RWPE2 (cell line): ENCODE data around the gene SELP.

Source experiments
- ATAC-seq: fragments of 200-7000 bp; cut with Tn5 transposase; 3 replicates; pipeline ENCODE4 v1.9.1; 2021; ENCODE audit warnings: low read depth
- DNase-seq: peaks from one replicate; pipeline ENCODE4 v3.0.0-alpha.2; 2020; ENCODE audit warnings: low spot score
- H3K27ac ChIP-seq: fragments of 450-650 bp; 2 replicates; pipeline ENCODE4 v1.5.1; 2017; ENCODE audit warnings: mild to moderate bottlenecking; ENCODE audit not compliant: poor library complexity, severe bottlenecking
- H3K27me3 ChIP-seq: fragments of 250-450 bp; sonication (Bioruptor Pico); 2 replicates; pipeline ENCODE4 v1.5.1; 2021; ENCODE audit warnings: mild to moderate bottlenecking, moderate library complexity; ENCODE audit not compliant: insufficient read depth, poor library complexity, severe bottlenecking
- H3K36me3 ChIP-seq: fragments of 250-450 bp; sonication (Bioruptor Pico); 2 replicates; pipeline ENCODE4 v1.5.1; 2020; ENCODE audit warnings: low read depth, mild to moderate bottlenecking, moderate library complexity
- H3K4me1 ChIP-seq: fragments of 250-450 bp; sonication (Bioruptor Pico); 2 replicates; pipeline ENCODE4 v1.5.1; 2021; ENCODE audit warnings: mild to moderate bottlenecking, moderate library complexity; ENCODE audit not compliant: insufficient read depth, poor library complexity, severe bottlenecking
- H3K4me3 ChIP-seq: fragments of 250-450 bp; sonication (Bioruptor Pico); 2 replicates; pipeline ENCODE4 v1.5.1; 2021; ENCODE audit warnings: mild to moderate bottlenecking, moderate library complexity; ENCODE audit not compliant: severe bottlenecking
- H3K9me3 ChIP-seq: fragments of 250-450 bp; sonication (Bioruptor Pico); 2 replicates; pipeline ENCODE4 v1.5.1; 2021; ENCODE audit warnings: mild to moderate bottlenecking, moderate library complexity; ENCODE audit not compliant: severe bottlenecking
- CTCF ChIP-seq: fragments of 450-650 bp; IDR thresholded peaks from one replicate; pipeline ENCODE4 v1.5.1; 2017; ENCODE audit warnings: mild to moderate bottlenecking, moderate library complexity; ENCODE audit not compliant: poor library complexity, severe bottlenecking

SELP gene

GRCh38 chr1:169648187-169648586 is 18.3 kb upstream of the SELP start:
- DNase-seq (no peak), ATAC-seq (no peak)
- Histone ChIP-seq H3K27me3 (peaks cover 11% of the 10 kb centered on the region), H3K4me1 (no peaks in the 10 kb centered on the region), H3K4me3 (no peak overlapping the region), H3K27ac (no peak overlapping the region), H3K36me3 (no peaks in the 10 kb centered on the region), H3K9me3 (no peaks in the 10 kb centered on the region)
- no peak for TF ChIP-seq CTCF

- Histone ChIP-seq H3K27ac (no peak overlapping the region), H3K4me3 (no peak overlapping the region), H3K36me3 (no peaks in the 10 kb centered on the region), H3K27me3 (peaks cover 11% of the 10 kb centered on the region), H3K9me3 (no peaks in the 10 kb centered on the region), H3K4me1 (no peaks in the 10 kb centered on the region)
- DNase-seq, result no peak
- ATAC-seq, result no peak
- TF ChIP-seq CTCF, result no peak
Measured at GRCh38 chr1:169647512-169647911, 17.6 kb upstream of the SELP start.

GRCh38 chr1:169644297-169644696 is 14.4 kb upstream of the SELP start:
- Histone ChIP-seq H3K4me3 (no peak overlapping the region), H3K27me3 (peaks cover 11% of the 10 kb centered on the region), H3K4me1 (no peaks in the 10 kb centered on the region), H3K9me3 (no peaks in the 10 kb centered on the region), H3K27ac (no peak overlapping the region), H3K36me3 (no peaks in the 10 kb centered on the region)
- no peak for DNase-seq
- TF ChIP-seq CTCF, result no peak
- ATAC-seq, result no peak

GRCh38 chr1:169634877-169635276 is 5.0 kb upstream of the SELP start:
- no peak for TF ChIP-seq CTCF
- no peaks in the 10 kb centered on the region for H3K4me1 ChIP-seq
- no peak for DNase-seq
- no peaks in the 10 kb centered on the region for H3K27me3 ChIP-seq
- no peaks in the 10 kb centered on the region for H3K36me3 ChIP-seq
- H3K4me3 ChIP-seq, result no peak overlapping the region
- ATAC-seq, result no peak
- no peak overlapping the region for H3K27ac ChIP-seq
- H3K9me3 ChIP-seq, result peaks cover 3% of the 10 kb centered on the region

DNA sequence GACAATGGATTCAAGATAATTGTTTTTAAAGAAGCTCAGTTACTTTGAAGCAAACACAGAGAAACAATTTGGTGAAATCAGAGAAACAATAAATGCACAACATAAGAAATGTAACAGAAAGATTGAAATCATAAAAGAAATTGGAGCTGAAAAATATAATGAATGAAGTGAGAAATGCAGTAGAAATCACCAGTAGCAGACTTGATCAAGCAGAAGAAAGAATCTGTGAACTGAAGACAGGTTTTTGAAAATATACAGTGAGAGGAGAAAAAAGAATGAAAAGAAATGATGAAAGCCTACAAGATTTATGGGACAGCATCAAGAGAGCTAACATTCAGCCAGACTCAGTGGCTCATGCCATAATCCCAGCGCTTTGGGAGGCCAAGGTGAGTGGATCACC is 4.2 kb upstream of the SELP start:
- H3K9me3 ChIP-seq, result peaks cover 3% of the 10 kb centered on the region

More for the DNA sequence above, 4.2 kb upstream of the SELP start:
- Histone ChIP-seq H3K4me1 (no peaks in the 10 kb centered on the region), H3K36me3 (no peaks in the 10 kb centered on the region), H3K27me3 (no peaks in the 10 kb centered on the region), H3K27ac (no peak overlapping the region), H3K4me3 (no peak overlapping the region)
- DNase-seq (no peak), ATAC-seq (no peak)
- TF ChIP-seq CTCF, result no peak
